ENCODE measurements around the gene ATP5F1B. TPM values are rescaled to one million over a fixed set of nuclear protein-coding genes. Genes with fewer than 3 reads are reported as not detected.

ATP5F1B gene
- total RNA-seq, 1 experiment from 2014 or later = 1,064 TPM

- TF ChIP-seq ZNF263 (CRISPR knock-in tag; IDR thresholded peaks at IDR 0.05; ENCODE audit: low read depth) (no peak), ZBTB43 (CRISPR knock-in tag; IDR thresholded peaks at IDR 0.05) (no peak), PREB (CRISPR knock-in tag; IDR thresholded peaks at IDR 0.05; ENCODE audit: borderline replicate concordance) (no peak), ZNF425 (CRISPR knock-in tag; conservative IDR thresholded peaks at IDR 0.05) (no peak), PRRX2 (CRISPR knock-in tag; IDR thresholded peaks at IDR 0.05) (peak; percentile 63; the same call in 1 of the 2 replicates), FOXK1 (CRISPR knock-in tag; IDR thresholded peaks at IDR 0.05) (peak; percentile 82), SP1 (CRISPR knock-in tag; conservative IDR thresholded peaks at IDR 0.05) (peak; percentile 95), FOXP4 (CRISPR knock-in tag; IDR thresholded peaks at IDR 0.05) (peak; percentile 66; the same call in 1 of the 2 replicates), NFATC4 (CRISPR knock-in tag; IDR thresholded peaks at IDR 0.05) (no peak), MYBL2 (CRISPR knock-in tag; IDR thresholded peaks at IDR 0.05) (peak; percentile 53; the same call in 1 of the 2 replicates), ARID4B (CRISPR knock-in tag; IDR thresholded peaks at IDR 0.05; ENCODE audit: borderline replicate concordance) (no peak; the same call in 1 of the 2 replicates), ZNF232 (CRISPR knock-in tag; IDR thresholded peaks at IDR 0.05) (no peak)
- TF ChIP-seq, protein P1, sequence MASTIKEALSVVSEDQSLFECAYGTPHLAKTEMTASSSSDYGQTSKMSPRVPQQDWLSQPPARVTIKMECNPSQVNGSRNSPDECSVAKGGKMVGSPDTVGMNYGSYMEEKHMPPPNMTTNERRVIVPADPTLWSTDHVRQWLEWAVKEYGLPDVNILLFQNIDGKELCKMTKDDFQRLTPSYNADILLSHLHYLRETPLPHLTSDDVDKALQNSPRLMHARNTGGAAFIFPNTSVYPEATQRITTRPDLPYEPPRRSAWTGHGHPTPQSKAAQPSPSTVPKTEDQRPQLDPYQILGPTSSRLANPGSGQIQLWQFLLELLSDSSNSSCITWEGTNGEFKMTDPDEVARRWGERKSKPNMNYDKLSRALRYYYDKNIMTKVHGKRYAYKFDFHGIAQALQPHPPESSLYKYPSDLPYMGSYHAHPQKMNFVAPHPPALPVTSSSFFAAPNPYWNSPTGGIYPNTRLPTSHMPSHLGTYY (CRISPR knock-in tag; IDR thresholded peaks at IDR 0.05) = no peak
- TF ChIP-seq, protein P2, sequence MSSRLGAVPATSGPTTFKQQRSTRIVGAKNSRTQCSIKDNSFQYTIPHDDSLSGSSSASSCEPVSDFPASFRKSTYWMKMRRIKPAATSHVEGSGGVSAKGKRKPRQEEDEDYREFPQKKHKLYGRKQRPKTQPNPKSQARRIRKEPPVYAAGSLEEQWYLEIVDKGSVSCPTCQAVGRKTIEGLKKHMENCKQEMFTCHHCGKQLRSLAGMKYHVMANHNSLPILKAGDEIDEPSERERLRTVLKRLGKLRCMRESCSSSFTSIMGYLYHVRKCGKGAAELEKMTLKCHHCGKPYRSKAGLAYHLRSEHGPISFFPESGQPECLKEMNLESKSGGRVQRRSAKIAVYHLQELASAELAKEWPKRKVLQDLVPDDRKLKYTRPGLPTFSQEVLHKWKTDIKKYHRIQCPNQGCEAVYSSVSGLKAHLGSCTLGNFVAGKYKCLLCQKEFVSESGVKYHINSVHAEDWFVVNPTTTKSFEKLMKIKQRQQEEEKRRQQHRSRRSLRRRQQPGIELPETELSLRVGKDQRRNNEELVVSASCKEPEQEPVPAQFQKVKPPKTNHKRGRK (CRISPR knock-in tag; IDR thresholded peaks at IDR 0.05; ENCODE audit: borderline replicate concordance) = no peak
- TF ChIP-seq, protein P3, sequence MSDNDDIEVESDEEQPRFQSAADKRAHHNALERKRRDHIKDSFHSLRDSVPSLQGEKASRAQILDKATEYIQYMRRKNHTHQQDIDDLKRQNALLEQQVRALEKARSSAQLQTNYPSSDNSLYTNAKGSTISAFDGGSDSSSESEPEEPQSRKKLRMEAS (CRISPR knock-in tag; IDR thresholded peaks at IDR 0.05) = peak; percentile 65; the same call in 1 of the 2 replicates
- TF ChIP-seq, protein P4, sequence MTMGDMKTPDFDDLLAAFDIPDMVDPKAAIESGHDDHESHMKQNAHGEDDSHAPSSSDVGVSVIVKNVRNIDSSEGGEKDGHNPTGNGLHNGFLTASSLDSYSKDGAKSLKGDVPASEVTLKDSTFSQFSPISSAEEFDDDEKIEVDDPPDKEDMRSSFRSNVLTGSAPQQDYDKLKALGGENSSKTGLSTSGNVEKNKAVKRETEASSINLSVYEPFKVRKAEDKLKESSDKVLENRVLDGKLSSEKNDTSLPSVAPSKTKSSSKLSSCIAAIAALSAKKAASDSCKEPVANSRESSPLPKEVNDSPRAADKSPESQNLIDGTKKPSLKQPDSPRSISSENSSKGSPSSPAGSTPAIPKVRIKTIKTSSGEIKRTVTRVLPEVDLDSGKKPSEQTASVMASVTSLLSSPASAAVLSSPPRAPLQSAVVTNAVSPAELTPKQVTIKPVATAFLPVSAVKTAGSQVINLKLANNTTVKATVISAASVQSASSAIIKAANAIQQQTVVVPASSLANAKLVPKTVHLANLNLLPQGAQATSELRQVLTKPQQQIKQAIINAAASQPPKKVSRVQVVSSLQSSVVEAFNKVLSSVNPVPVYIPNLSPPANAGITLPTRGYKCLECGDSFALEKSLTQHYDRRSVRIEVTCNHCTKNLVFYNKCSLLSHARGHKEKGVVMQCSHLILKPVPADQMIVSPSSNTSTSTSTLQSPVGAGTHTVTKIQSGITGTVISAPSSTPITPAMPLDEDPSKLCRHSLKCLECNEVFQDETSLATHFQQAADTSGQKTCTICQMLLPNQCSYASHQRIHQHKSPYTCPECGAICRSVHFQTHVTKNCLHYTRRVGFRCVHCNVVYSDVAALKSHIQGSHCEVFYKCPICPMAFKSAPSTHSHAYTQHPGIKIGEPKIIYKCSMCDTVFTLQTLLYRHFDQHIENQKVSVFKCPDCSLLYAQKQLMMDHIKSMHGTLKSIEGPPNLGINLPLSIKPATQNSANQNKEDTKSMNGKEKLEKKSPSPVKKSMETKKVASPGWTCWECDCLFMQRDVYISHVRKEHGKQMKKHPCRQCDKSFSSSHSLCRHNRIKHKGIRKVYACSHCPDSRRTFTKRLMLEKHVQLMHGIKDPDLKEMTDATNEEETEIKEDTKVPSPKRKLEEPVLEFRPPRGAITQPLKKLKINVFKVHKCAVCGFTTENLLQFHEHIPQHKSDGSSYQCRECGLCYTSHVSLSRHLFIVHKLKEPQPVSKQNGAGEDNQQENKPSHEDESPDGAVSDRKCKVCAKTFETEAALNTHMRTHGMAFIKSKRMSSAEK (CRISPR knock-in tag; IDR thresholded peaks at IDR 0.05; ENCODE audit: borderline replicate concordance) = 0 out of 2 replicates have a peak, but pooled peaks have one; percentile 52
- TF ChIP-seq, protein P5, sequence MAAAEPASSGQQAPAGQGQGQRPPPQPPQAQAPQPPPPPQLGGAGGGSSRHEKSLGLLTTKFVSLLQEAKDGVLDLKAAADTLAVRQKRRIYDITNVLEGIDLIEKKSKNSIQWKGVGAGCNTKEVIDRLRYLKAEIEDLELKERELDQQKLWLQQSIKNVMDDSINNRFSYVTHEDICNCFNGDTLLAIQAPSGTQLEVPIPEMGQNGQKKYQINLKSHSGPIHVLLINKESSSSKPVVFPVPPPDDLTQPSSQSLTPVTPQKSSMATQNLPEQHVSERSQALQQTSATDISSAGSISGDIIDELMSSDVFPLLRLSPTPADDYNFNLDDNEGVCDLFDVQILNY (CRISPR knock-in tag; IDR thresholded peaks at IDR 0.05) = no peak
Observed at GRCh38 chr12:56630180-56630632, 15.6 kb downstream of the ATP5F1B start, which contains the start of gene BAZ2A (continued).
